SHP77 (cell line): ENCODE data around the gene DHRS11.

Source experiments
- DNase-seq, 2 experiments: peaks; one replicate each; lab custom pipeline; 2025; lab: John Stamatoyannopoulos, UW

DHRS11 gene

GRCh38 chr17:36614081-36614480, 22.4 kb downstream of the DHRS11 start:
- DNase-seq, result no peak

- DNase-seq, result no peak
These were observed 23.3 kb downstream of the DHRS11 start for GRCh38 chr17:36614933-36615332.

- no peak for DNase-seq
These were observed 24.7 kb downstream of the DHRS11 start for GRCh38 chr17:36616061-36617029.

GRCh38 chr17:36617773-36618172, 26.1 kb downstream of the DHRS11 start:
- DNase-seq, result no peak

- DNase-seq, result no peak
These were observed 31.6 kb downstream of the DHRS11 start for GRCh38 chr17:36623281-36623680.

- DNase-seq, result no peak
These were observed 33.5 kb downstream of the DHRS11 start for GRCh38 chr17:36625188-36625587.

- DNase-seq, result peak; percentile 58 to 79
These were observed 35.4 kb downstream of the DHRS11 start for GRCh38 chr17:36627101-36627500.

GRCh38 chr17:36628576-36628975, 36.9 kb downstream of the DHRS11 start:
- DNase-seq, result no peak

- DNase-seq, result peak; percentile 42 to 63
These were observed 37.7 kb downstream of the DHRS11 start for GRCh38 chr17:36629252-36629847.

- no peak for DNase-seq
These were observed 38.4 kb downstream of the DHRS11 start for GRCh38 chr17:36629970-36630502.

GRCh38 chr17:36631022-36631421, 39.3 kb downstream of the DHRS11 start:
- no peak for DNase-seq

- DNase-seq, result no peak
These were observed 41.5 kb downstream of the DHRS11 start for GRCh38 chr17:36632916-36633771.

- no peak for DNase-seq
These were observed 48.7 kb downstream of the DHRS11 start for GRCh38 chr17:36640346-36640745.

- no peak for DNase-seq
These were observed 49.2 kb downstream of the DHRS11 start for GRCh38 chr17:36640836-36641235.

GRCh38 chr17:36641331-36641876, 49.7 kb downstream of the DHRS11 start:
- DNase-seq, result no peak

- no peak for DNase-seq
These were observed 50.5 kb downstream of the DHRS11 start for GRCh38 chr17:36641877-36642845.

- DNase-seq, result no peak
These were observed 51.5 kb downstream of the DHRS11 start for GRCh38 chr17:36643086-36643685.

GRCh38 chr17:36645422-36645821, 53.7 kb downstream of the DHRS11 start:
- no peak for DNase-seq

GRCh38 chr17:36647636-36648035, 56.0 kb downstream of the DHRS11 start:
- no peak for DNase-seq

GRCh38 chr17:36650096-36650775, 58.6 kb downstream of the DHRS11 start:
- no peak for DNase-seq
